Esophagus squamous epithelium (tissue), 5 donors: ENCODE results near the gene GSTM4. TPM values are rescaled to one million over a fixed set of nuclear protein-coding genes. Genes with fewer than 3 reads are reported as not detected.
"Not testable (repeated sequence)": the region's sequence is repeated elsewhere in the genome, so short reads cannot be mapped to it uniquely, and the experiment has no call there.

Source experiments
- DNase-seq: peaks from one replicate; lab custom pipeline; 2025; lab: John Stamatoyannopoulos, UW
- H3K27ac ChIP-seq, 4 donors: fragments of 200-600 bp; sonication (generic); one replicate each; pipeline ENCODE4 v1.5.1; 2016 to 2019; ENCODE audit warnings: mild to moderate bottlenecking in 1 of 4
- H3K27me3 ChIP-seq, 4 donors: fragments of 200-600 bp; sonication (generic); 1 replicate in 3 of 4; 2 replicates in 1 of 4; pipeline versions ENCODE4 v1.5.1 to v1.6.0; 2017 to 2021; ENCODE audit warnings: antibody characterized with exemption in 1 of 4
- H3K36me3 ChIP-seq, 3 donors: fragments of 200-600 bp; sonication (generic); one replicate each; pipeline ENCODE4 v1.5.1; 2016 to 2019
- H3K4me1 ChIP-seq, 3 donors: fragments of 200-600 bp; sonication (generic); one replicate each; pipeline ENCODE4 v1.5.1; 2017 to 2019
- H3K4me3 ChIP-seq, 4 donors: fragments of 200-600 bp; sonication (generic); 1 replicate in 3 of 4; 2 replicates in 1 of 4; pipeline ENCODE4 v1.5.1; 2016 to 2019; ENCODE audit warnings: mild to moderate bottlenecking in 2 of 4, moderate library complexity in 1 of 4
- H3K9me3 ChIP-seq, 3 donors: fragments of 200-600 bp; sonication (generic); one replicate each; pipeline ENCODE4 v1.5.1; 2016 to 2019
- CTCF ChIP-seq, 6 experiments: fragments of 450-650 bp in 4 of 6; fragments of 200-600 bp in 2 of 6; sonication (generic) in 2 of 6; IDR thresholded peaks; one replicate each; pipeline ENCODE4 v1.5.1; 2016 to 2019; ENCODE audit warnings: antibody characterized with exemption in 6 of 6, mild to moderate bottlenecking in 4 of 6, moderate library complexity in 4 of 6
- POLR2A ChIP-seq, 4 donors: fragments of 450-650 bp; IDR thresholded peaks; one replicate each; pipeline ENCODE4 v1.6.1; 2017; ENCODE audit warnings: antibody characterized with exemption in 4 of 4, mild to moderate bottlenecking in 4 of 4, moderate library complexity in 3 of 4
- WGBS, 2 donors: methylation state at CpG; one replicate each; pipeline ENCODE4 v1.1.5; 2018; 5-methylcytosine and 5-hydroxymethylcytosine counted together
- intact Hi-C: fragments of 100-400 bp; cut with DNase I; formaldehyde crosslinking; loops from one replicate; pipeline ENCODE4 v1.15.0; 2022
- total RNA-seq, 4 donors: library from RNA; depleted of rRNA; stranded (reverse); fragments of >200 nt; gene quantifications; one replicate each; pipeline ENCODE4 v1.1.0, GENCODE V29; 2016
- donor health status: DM: yes; HTN: yes; CAD: no.

The GSTM4 gene
- total RNA-seq, 4 donors from 2014 or later, result 13.5 to 53.5 (median 29.4) TPM

GRCh38 chr1:109658533-109659042 lies 2.7 kb downstream of the GSTM4 start:
- Histone ChIP-seq H3K27ac (no peak overlapping the region), H3K9me3 (no peaks in the 10 kb centered on the region), H3K36me3 (peaks cover 0 to 48% (median 4%) of the 10 kb centered on the region in 3 donors), H3K4me1 (peaks cover 0 to 30% (median 16%) of the 10 kb centered on the region in 3 donors), H3K4me3 (no peak overlapping the region), H3K27me3 (no peaks in the 10 kb centered on the region)
- no peak for DNase-seq
- intact Hi-C loops, result no loop called here
- TF ChIP-seq POLR2A (IDR thresholded peaks at IDR 0.05), result no peak
- TF ChIP-seq CTCF (IDR thresholded peaks at IDR 0.05), result no peak
- WGBS, 2 donors, result 45 to 69% methylated on average over 2 to 3 of the region's 3 CpGs

GRCh38 chr1:109659145-109659544 lies 3.2 kb downstream of the GSTM4 start:
- intact Hi-C loops, result no loop called here
- TF ChIP-seq POLR2A (IDR thresholded peaks at IDR 0.05), result no peak
- no peak for TF ChIP-seq CTCF (IDR thresholded peaks at IDR 0.05)
- Histone ChIP-seq H3K9me3 (no peaks in the 10 kb centered on the region), H3K4me1 (peaks cover 0 to 29% (median 16%) of the 10 kb centered on the region in 3 donors), H3K27me3 (no peaks in the 10 kb centered on the region), H3K27ac (no peak overlapping the region), H3K36me3 (peaks cover 0 to 48% (median 4%) of the 10 kb centered on the region in 3 donors), H3K4me3 (no peak overlapping the region)
- WGBS, 2 donors, result 79 to 90% methylated on average over 2 of the region's 2 CpGs
- no peak for DNase-seq

GRCh38 chr1:109659997-109660690 lies 4.2 kb downstream of the GSTM4 start:
- DNase-seq, result no peak
- Histone ChIP-seq H3K27me3 (no peaks in the 10 kb centered on the region), H3K36me3 (peaks cover 0 to 48% (median 4%) of the 10 kb centered on the region in 3 donors), H3K9me3 (no peaks in the 10 kb centered on the region), H3K4me3 (no peak overlapping the region), H3K27ac (no peak overlapping the region), H3K4me1 (peaks cover 0 to 21% (median 9%) of the 10 kb centered on the region in 3 donors)
- no peak for TF ChIP-seq POLR2A (IDR thresholded peaks at IDR 0.05)
- intact Hi-C loops, result no loop called here
- 75 to 81% methylated on average over 4 to 5 of the region's 5 CpGs for WGBS, 2 donors

GRCh38 chr1:109660691-109661026 lies 4.8 kb downstream of the GSTM4 start:
- H3K27me3 ChIP-seq, H3K4me3 ChIP-seq, DNase-seq, H3K27ac ChIP-seq, H3K9me3 ChIP-seq, intact Hi-C loops: not testable (repeated sequence)
- Histone ChIP-seq H3K4me1 (peaks cover 0 to 16% (median 4%) of the 10 kb centered on the region in 3 donors), H3K36me3 (peaks cover 0 to 48% (median 4%) of the 10 kb centered on the region in 3 donors)
- 56 to 70% methylated on average over 3 to 4 of the region's 4 CpGs for WGBS, 2 donors

- 71 to 89% methylated on average over 2 of the region's 2 CpGs for WGBS, 2 donors
- no peak overlapping the region for H3K4me3 ChIP-seq
- intact Hi-C loops, result no loop called here
- no peak overlapping the region for H3K27ac ChIP-seq
- peaks cover 0 to 12% (median 4%) of the 10 kb centered on the region in 3 donors for H3K4me1 ChIP-seq
- TF ChIP-seq POLR2A (IDR thresholded peaks at IDR 0.05), result no peak
- no peak for TF ChIP-seq CTCF (IDR thresholded peaks at IDR 0.05)
- peaks cover 0 to 48% (median 4%) of the 10 kb centered on the region in 3 donors for H3K36me3 ChIP-seq
- no peaks in the 10 kb centered on the region for H3K27me3 ChIP-seq
- H3K9me3 ChIP-seq, result no peaks in the 10 kb centered on the region
- no peak for DNase-seq
These were observed 5.5 kb downstream of the GSTM4 start for GRCh38 chr1:109661391-109661790.

- peaks cover 12 to 21% (median 14%) of the 10 kb centered on the region in 3 donors for H3K4me1 ChIP-seq
- intact Hi-C loops, result no loop called here
- no peak overlapping the region for H3K4me3 ChIP-seq
- TF ChIP-seq POLR2A (IDR thresholded peaks at IDR 0.05) (no peak), CTCF (IDR thresholded peaks at IDR 0.05) (no peak)
- H3K27me3 ChIP-seq, result no peaks in the 10 kb centered on the region
- H3K27ac ChIP-seq, result no peak overlapping the region
- peaks cover 0 to 32% (median 4%) of the 10 kb centered on the region in 3 donors for H3K36me3 ChIP-seq
- DNase-seq, result no peak
- 61 to 76% methylated on average over 1 of the region's 1 CpG for WGBS, 2 donors
- no peaks in the 10 kb centered on the region for H3K9me3 ChIP-seq
These were observed 8.8 kb downstream of the GSTM4 start for GRCh38 chr1:109664671-109665070.
